ENCODE measurements around the gene FETUB.

DNA sequence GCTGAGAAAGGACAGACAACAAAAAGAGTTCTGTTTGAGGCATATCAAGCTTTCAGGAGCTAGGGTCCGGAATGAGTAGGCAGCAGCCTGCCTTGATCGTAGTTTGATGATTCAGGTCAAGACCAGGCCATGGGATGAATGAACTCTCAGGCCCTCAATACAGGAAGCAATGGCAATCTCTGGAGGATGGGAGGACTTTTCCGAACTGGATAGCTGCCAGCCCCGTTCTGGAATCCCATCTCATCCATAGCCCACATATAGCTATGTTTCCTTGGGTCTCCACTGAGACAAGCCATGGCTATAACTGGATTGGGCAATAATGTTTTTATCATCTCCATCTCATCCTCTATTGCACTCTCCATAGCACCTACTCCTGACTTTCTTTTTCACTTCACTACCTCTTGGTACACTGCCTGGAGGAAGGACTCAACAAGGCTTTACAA, 14.6 kb upstream of the FETUB start:
- no peak for TF ChIP-seq CTCF (IDR thresholded peaks at IDR 0.05; ENCODE audit: extremely low read depth in 1 of 2, insufficient read depth in 1 of 2, low read depth in 1 of 2, low read length in 2 of 2)
- no peak for TF ChIP-seq POLR2A (IDR thresholded peaks at IDR 0.05; ENCODE audit: low read depth, low read length)
- TF ChIP-seq MYC (IDR thresholded peaks at IDR 0.05; ENCODE audit: low read depth, low read length): no peak
- TF ChIP-seq EZH2 (IDR thresholded peaks at IDR 0.05; ENCODE audit: borderline replicate concordance, low read depth, low read length, severe bottlenecking): no peak
- no peak for TF ChIP-seq POLR2AphosphoS5 (IDR thresholded peaks at IDR 0.05; ENCODE audit: insufficient read depth, low read depth, low read length)
- TF ChIP-seq, protein P1, sequence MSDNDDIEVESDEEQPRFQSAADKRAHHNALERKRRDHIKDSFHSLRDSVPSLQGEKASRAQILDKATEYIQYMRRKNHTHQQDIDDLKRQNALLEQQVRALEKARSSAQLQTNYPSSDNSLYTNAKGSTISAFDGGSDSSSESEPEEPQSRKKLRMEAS (IDR thresholded peaks at IDR 0.05; ENCODE audit: insufficient read depth, insufficient read length): no peak

All from endothelial cell of umbilical vein (primary cell).